A549 treated with AZD9567 at 1 μM for 4 hours (cell line): Measurements from ENCODE around the gene POR. TPM values are rescaled to one million over a fixed set of nuclear protein-coding genes. Genes with fewer than 3 reads are reported as not detected.

ENCODE experiments used
- total RNA-seq: library from RNA; stranded (reverse); fragments of 200-300 nt; extraction: Qiagen RNA extraction; gene quantifications from 5 replicates; pipeline ENCODE4 v1.2.3, GENCODE V29; 2022; ENCODE audit not compliant: insufficient read depth

The POR gene
- total RNA-seq, result 138 to 174 TPM (median 165 TPM) in 5 replicates

DNA sequence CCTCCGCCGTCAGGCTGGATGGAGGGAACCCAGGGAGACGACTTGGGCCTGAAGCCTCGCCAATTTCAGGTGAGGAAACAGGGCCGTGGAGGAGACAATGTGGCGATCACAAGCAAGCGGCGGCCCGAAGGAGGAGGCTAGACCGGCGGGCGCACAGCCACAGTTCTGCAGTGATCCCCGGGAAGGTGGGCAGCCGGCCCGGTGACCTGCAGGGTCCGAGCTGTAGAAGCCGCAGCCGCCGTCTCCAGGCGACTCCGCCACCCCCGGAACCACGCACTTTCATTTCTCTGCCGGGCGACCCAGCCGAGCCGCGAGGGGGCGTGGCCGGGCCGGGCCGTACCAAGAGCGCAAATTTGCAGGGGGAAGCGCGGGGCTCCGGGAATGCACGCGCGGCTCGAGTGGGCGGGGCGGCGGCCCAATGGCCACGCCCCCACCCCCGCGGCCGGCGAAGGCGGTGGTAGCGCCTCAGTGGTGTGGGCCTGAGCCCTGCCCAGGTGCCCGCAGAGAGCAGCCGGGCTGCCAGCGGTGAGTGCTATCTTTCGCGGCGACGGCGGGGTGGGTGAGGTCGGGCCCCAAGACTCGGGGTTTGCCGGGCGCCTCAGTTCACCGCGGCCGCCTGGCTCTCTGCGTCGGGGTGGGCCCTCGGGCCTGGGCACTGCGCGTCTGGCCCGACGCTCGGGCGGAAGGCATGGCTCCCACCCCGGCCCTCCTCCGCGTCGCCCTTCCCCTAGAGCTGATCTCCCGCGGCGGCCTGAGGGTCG lies at the start of gene POR:
POR (plus strand) TSS at position 501 of the 761 bp plus-strand sequence. CDS start 38,847 bp downstream, outside the sequence.

DNA sequence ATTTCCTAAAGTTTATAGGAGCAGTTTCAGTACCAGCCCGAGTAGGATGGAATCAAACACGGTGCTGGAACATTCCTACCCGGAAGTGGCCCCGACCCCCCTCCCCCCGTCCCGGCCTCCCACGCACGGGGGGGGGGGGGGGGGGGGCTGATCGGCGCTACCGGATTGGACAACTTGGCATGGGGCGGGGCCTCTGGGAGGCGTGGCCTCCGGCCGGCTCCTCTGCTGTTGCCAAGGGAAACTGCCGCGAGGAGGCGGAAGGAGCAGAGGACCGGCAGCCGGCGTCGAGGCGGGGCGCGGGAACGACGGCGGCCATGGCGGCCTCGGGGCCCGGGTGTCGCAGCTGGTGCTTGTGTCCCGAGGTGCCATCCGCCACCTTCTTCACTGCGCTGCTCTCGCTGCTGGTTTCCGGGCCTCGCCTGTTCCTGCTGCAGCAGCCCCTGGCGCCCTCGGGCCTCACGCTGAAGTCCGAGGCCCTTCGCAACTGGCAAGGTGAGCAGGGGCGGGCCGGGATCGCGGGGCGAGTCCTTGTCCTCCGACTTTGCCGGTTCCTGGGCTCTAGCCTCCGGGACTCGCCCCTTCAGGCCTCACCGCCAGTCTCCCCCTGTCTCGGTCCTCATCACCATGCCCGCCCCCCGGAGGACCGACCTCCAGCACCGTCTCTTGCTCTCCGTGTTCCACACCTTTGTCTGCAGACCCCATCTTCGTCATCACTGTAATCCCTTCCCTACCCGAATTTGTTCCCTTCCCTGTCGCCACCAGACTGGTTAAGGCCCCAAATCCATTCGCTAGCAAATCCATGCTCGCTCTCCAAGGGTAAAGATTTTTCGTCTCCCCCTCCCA lies 36.0 kb upstream of the POR start, which contains the start of gene RHBDD2:
RHBDD2 (plus strand) TSS at position 266 of the 843 bp plus-strand sequence; CDS start at position 315, 49 bp downstream.

DNA sequence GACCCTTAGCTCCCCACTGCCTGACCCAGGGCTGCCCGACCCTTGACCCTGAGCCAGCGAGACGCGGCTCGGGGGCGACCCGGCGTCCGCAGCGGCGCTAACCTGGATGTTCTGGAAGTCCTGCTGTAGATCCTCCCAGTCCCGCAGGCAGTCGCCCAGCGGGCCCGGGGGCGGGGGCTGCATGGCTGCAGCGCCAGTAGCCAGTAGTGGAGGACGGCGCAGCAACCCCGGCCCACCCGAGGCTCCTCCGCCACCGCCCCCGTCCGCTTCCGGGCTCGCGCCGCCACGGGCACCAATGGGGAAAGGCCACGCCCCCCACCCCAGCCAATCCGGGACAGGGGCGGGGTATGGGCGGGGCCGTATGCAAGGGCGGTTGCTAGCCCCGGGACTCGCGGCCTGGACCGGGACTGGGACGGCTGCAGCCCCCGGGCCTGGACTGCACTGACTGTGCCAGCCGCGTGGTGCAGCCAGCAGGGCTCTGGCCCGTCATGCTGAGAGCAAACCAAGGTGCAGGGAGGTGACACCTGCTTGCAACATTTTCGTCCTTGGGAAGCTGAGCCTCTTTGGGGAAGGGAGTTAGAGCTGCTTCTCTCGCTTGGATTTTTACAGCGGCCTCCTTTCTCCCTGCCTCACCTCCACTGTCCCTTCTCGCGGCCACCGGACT lies 79.6 kb downstream of the POR start, which contains the start of gene TMEM120A:
TMEM120A (minus strand) TSS at position 208 of the 664 bp plus-strand sequence; CDS start at position 183, 25 bp downstream.

Other genes with a start within 250 kb of the POR start
- gene HIP1, start 176.2 kb upstream of the POR start, total RNA-seq, result 16.1 to 23.1 TPM (median 20.0 TPM) in 5 replicates
- 7.0 to 12.8 TPM (median 8.9 TPM) in 5 replicates for gene CCL26, start 142.9 kb upstream of the POR start, total RNA-seq
- gene CCL24, start 101.3 kb upstream of the POR start, total RNA-seq, result 0.22 to 0.25 TPM in 2 of 5 replicates, not detected in the others
- 79.6 to 104 TPM (median 97.0 TPM) in 5 replicates for gene RHBDD2, start 36.1 kb upstream of the POR start, total RNA-seq
- 41.7 to 63.4 TPM (median 43.9 TPM) in 5 replicates for gene TMEM120A, start 79.4 kb downstream of the POR start, total RNA-seq
- gene STYXL1, start 132.8 kb downstream of the POR start, total RNA-seq, result 36.3 to 62.4 TPM (median 40.0 TPM) in 5 replicates
- 382 to 463 TPM (median 401 TPM) in 5 replicates for gene MDH2, start 133.0 kb downstream of the POR start, total RNA-seq